Liver (tissue), 9 donors: Measurements from ENCODE around the gene LMF1. TPM values are rescaled to one million over a fixed set of nuclear protein-coding genes. Genes with fewer than 3 reads are reported as not detected.

Source experiments
- DNase-seq: peaks from one replicate; pipeline ENCODE4 v3.0.0-alpha.2; 2017; ENCODE audit warnings: low spot score
- H3K27ac ChIP-seq, 2 donors: one replicate each; pipeline ENCODE4 v1.7.0; 2013; ENCODE audit warnings: inconsistent platforms in 2 of 2, low read length in 2 of 2, control low read depth in 1 of 2, low read depth in 1 of 2, mild to moderate bottlenecking in 1 of 2
- H3K27me3 ChIP-seq, 4 donors: one replicate each; pipeline versions ENCODE4 v1.6.1 to v1.7.0; 2013; ENCODE audit warnings: low read length in 3 of 4, inconsistent platforms in 1 of 4, mild to moderate bottlenecking in 1 of 4, moderate library complexity in 1 of 4; ENCODE audit not compliant: control insufficient read depth in 4 of 4, insufficient read depth in 4 of 4
- H3K36me3 ChIP-seq, 4 donors: one replicate each; pipeline versions ENCODE4 v1.6.1 to v1.7.0; 2013; ENCODE audit warnings: low read length in 3 of 4, mild to moderate bottlenecking in 3 of 4, low read depth in 1 of 4, moderate library complexity in 1 of 4; ENCODE audit not compliant: control insufficient read depth in 4 of 4, insufficient read depth in 3 of 4
- H3K4me1 ChIP-seq, 4 donors: one replicate each; pipeline versions ENCODE4 v1.6.1 to v1.7.0; 2013; ENCODE audit warnings: low read length in 3 of 4, mild to moderate bottlenecking in 3 of 4, moderate library complexity in 1 of 4; ENCODE audit not compliant: control insufficient read depth in 4 of 4, insufficient read depth in 4 of 4
- H3K4me3 ChIP-seq, 3 donors: one replicate each; pipeline versions ENCODE4 v1.6.1 to v1.7.0; 2013; ENCODE audit warnings: low read length in 3 of 3, control low read depth in 1 of 3, low read depth in 1 of 3, mild to moderate bottlenecking in 1 of 3
- H3K9ac ChIP-seq, 2 donors: one replicate each; pipeline ENCODE4 v1.7.0; 2013; ENCODE audit warnings: low read length in 2 of 2, mild to moderate bottlenecking in 2 of 2, moderate library complexity in 2 of 2, control low read depth in 1 of 2, low read depth in 1 of 2
- H3K9me3 ChIP-seq, 4 donors: one replicate each; pipeline versions ENCODE4 v1.6.1 to v1.7.0; 2013; ENCODE audit warnings: low read length in 3 of 4; ENCODE audit not compliant: control insufficient read depth in 4 of 4
- EGR1 ChIP-seq, 2 donors: IDR thresholded peaks; 2 replicates each; pipeline ENCODE4 v1.6.1; 2016 to 2018; ENCODE audit warnings: antibody characterized with exemption in 2 of 2, low read depth in 2 of 2
- FOXA1 ChIP-seq: IDR thresholded peaks from 2 replicates; pipeline ENCODE4 v1.6.1; 2016; ENCODE audit warnings: antibody characterized with exemption
- FOXA2 ChIP-seq: IDR thresholded peaks from 2 replicates; pipeline ENCODE4 v1.6.1; 2016; ENCODE audit warnings: antibody characterized with exemption
- GABPA ChIP-seq, 2 donors: IDR thresholded peaks in 1 of 2; conservative IDR thresholded peaks in 1 of 2; 2 replicates each; pipeline ENCODE4 v1.6.1; 2016; ENCODE audit warnings: antibody characterized with exemption in 2 of 2, mild to moderate bottlenecking in 1 of 2, moderate library complexity in 1 of 2
- HNF4G ChIP-seq: IDR thresholded peaks from 2 replicates; pipeline ENCODE4 v1.6.1; 2016; ENCODE audit warnings: antibody characterized with exemption
- JUND ChIP-seq, 2 donors: IDR thresholded peaks; 2 replicates each; pipeline ENCODE4 v1.6.1; 2016; ENCODE audit warnings: antibody characterized with exemption in 2 of 2
- RAD21 ChIP-seq, 2 donors: IDR thresholded peaks; 2 replicates each; pipeline ENCODE4 v1.6.1; 2016; ENCODE audit warnings: antibody characterized with exemption in 2 of 2, mild to moderate bottlenecking in 2 of 2
- RXRA ChIP-seq, 2 donors: IDR thresholded peaks; 2 replicates each; pipeline ENCODE4 v1.6.1; 2017 to 2018; ENCODE audit warnings: antibody characterized with exemption in 2 of 2, mild to moderate bottlenecking in 1 of 2
- SP1 ChIP-seq: IDR thresholded peaks from 2 replicates; pipeline ENCODE4 v1.6.1; 2018; ENCODE audit warnings: antibody characterized with exemption, mild to moderate bottlenecking
- TAF1 ChIP-seq: conservative IDR thresholded peaks from 2 replicates; pipeline ENCODE4 v1.6.1; 2016; ENCODE audit warnings: antibody characterized with exemption, mild to moderate bottlenecking
- YY1 ChIP-seq: IDR thresholded peaks from 2 replicates; pipeline ENCODE4 v1.6.1; 2016; ENCODE audit warnings: antibody characterized with exemption, mild to moderate bottlenecking
- WGBS: extraction: QIAGEN DNeasy Blood & Tissue Kit; methylation state at CpG from one replicate; pipeline ENCODE4 v1.1.7; 2013; 5-methylcytosine and 5-hydroxymethylcytosine counted together
- polyA plus RNA-seq, 2 donors: library from polyadenylated mRNA; stranded (reverse) in 1 of 2; unstranded in 1 of 2; fragments of 200-250 nt in 1 of 2; fragments of >200 nt in 1 of 2; fragmentation: Nextera tagmentation in 1 of 2; extraction: Ambion mirVana in 1 of 2; gene quantifications; one replicate each; pipeline versions ENCODE4 v1.2.1 to v1.2.3, GENCODE V29; 2013 to 2015
- total RNA-seq, 2 donors: library from RNA; depleted of rRNA; stranded (reverse); fragments of >200 nt; gene quantifications; one replicate each; pipeline ENCODE4 v1.2.3, GENCODE V29; 2014
- TF ChIP-seq, protein P1 (sequence below): fragments of 150-350 bp; IDR thresholded peaks from 2 replicates; pipeline ENCODE4 v1.5.1; 2017; ENCODE audit warnings: improper control_type of control experiment, low read depth, low read length; ENCODE audit not compliant: missing input control
- TF ChIP-seq, protein P2 (sequence below): IDR thresholded peaks from 2 replicates; pipeline ENCODE4 v1.6.1; 2016; ENCODE audit warnings: antibody characterized with exemption
- TF ChIP-seq, protein P3 (sequence below): IDR thresholded peaks from 2 replicates; pipeline ENCODE4 v1.6.1; 2016; ENCODE audit warnings: antibody characterized with exemption, mild to moderate bottlenecking
- TF ChIP-seq, protein P4 (sequence below): IDR thresholded peaks from 2 replicates; pipeline ENCODE4 v1.6.1; 2016; ENCODE audit warnings: antibody characterized with exemption
- donor health status: healthy.
- donor health status: healthy.
- donor health status: healthy.
- donor health status: healthy.
- donor health status: healthy.

Gene LMF1
- total and polyA plus RNA-seq, 4 donors = 8.8 to 24.3 (median 12.6) TPM

DNA sequence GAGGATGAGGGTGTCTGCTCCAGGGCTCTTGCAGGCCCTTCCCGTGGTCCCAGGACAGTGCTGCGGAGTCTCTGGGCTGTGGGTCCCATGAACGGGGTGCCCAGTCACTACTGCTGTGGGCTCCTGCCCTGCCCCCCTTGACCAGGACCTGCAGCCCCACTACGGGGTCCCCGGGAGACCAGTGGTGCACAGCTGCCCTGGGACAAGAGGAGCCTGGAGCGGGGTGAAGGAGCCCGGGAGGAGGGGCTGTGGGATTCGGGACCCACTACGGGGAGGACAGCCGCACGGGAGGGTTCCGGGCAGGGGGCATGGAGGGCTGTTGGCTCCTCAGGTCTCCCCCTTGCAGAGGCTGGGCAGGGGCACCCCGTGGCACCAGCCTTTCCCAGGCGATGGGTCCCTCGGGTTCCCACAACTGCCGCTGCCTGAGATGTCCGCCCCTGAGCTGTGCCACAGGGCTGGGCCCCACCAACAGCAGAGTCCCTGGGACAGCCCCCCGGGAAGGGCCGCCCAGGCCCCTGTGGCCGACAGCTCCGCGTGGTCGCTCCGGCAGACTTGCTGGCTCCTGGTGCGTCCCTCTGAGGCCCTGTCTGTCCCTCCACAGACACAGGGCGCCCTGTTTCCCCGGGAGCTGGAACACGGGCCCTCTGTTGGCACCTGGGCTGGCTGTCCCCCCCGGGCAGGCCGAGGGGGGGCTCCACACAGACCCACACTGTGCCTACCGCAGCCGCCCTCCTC is 118.2 kb downstream of the LMF1 start:
- TF ChIP-seq, protein P1, sequence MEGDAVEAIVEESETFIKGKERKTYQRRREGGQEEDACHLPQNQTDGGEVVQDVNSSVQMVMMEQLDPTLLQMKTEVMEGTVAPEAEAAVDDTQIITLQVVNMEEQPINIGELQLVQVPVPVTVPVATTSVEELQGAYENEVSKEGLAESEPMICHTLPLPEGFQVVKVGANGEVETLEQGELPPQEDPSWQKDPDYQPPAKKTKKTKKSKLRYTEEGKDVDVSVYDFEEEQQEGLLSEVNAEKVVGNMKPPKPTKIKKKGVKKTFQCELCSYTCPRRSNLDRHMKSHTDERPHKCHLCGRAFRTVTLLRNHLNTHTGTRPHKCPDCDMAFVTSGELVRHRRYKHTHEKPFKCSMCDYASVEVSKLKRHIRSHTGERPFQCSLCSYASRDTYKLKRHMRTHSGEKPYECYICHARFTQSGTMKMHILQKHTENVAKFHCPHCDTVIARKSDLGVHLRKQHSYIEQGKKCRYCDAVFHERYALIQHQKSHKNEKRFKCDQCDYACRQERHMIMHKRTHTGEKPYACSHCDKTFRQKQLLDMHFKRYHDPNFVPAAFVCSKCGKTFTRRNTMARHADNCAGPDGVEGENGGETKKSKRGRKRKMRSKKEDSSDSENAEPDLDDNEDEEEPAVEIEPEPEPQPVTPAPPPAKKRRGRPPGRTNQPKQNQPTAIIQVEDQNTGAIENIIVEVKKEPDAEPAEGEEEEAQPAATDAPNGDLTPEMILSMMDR = no peak
- TF ChIP-seq YY1 (no peak), FOXA2 (no peak), EGR1 (IDR thresholded peaks at IDR 0.05; ENCODE audit: low read depth in 2 of 2) (no peak), SP1 (no peak), GABPA (IDR thresholded peaks at IDR 0.05 in 1 of 2, conservative IDR thresholded peaks at IDR 0.05 in 1 of 2) (no peak), RXRA (IDR thresholded peaks at IDR 0.05) (no peak), TAF1 (no peak), JUND (IDR thresholded peaks at IDR 0.05) (no peak), HNF4G (no peak)
- TF ChIP-seq, protein P2, sequence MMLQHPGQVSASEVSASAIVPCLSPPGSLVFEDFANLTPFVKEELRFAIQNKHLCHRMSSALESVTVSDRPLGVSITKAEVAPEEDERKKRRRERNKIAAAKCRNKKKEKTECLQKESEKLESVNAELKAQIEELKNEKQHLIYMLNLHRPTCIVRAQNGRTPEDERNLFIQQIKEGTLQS = no peak
- TF ChIP-seq, protein P3, sequence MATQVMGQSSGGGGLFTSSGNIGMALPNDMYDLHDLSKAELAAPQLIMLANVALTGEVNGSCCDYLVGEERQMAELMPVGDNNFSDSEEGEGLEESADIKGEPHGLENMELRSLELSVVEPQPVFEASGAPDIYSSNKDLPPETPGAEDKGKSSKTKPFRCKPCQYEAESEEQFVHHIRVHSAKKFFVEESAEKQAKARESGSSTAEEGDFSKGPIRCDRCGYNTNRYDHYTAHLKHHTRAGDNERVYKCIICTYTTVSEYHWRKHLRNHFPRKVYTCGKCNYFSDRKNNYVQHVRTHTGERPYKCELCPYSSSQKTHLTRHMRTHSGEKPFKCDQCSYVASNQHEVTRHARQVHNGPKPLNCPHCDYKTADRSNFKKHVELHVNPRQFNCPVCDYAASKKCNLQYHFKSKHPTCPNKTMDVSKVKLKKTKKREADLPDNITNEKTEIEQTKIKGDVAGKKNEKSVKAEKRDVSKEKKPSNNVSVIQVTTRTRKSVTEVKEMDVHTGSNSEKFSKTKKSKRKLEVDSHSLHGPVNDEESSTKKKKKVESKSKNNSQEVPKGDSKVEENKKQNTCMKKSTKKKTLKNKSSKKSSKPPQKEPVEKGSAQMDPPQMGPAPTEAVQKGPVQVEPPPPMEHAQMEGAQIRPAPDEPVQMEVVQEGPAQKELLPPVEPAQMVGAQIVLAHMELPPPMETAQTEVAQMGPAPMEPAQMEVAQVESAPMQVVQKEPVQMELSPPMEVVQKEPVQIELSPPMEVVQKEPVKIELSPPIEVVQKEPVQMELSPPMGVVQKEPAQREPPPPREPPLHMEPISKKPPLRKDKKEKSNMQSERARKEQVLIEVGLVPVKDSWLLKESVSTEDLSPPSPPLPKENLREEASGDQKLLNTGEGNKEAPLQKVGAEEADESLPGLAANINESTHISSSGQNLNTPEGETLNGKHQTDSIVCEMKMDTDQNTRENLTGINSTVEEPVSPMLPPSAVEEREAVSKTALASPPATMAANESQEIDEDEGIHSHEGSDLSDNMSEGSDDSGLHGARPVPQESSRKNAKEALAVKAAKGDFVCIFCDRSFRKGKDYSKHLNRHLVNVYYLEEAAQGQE = no peak
- TF ChIP-seq, protein P4, sequence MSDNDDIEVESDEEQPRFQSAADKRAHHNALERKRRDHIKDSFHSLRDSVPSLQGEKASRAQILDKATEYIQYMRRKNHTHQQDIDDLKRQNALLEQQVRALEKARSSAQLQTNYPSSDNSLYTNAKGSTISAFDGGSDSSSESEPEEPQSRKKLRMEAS = no peak
- H3K27me3 ChIP-seq = no peaks in the 10 kb centered on the region
- 93% methylated on average over 32 of the region's 32 CpGs for WGBS
- no peak overlapping the region for H3K9ac ChIP-seq
- no peaks in the 10 kb centered on the region for H3K4me1 ChIP-seq
- H3K36me3 ChIP-seq = no peaks in the 10 kb centered on the region
- H3K4me3 ChIP-seq = no peak overlapping the region
- DNase-seq = no peak
- no peak overlapping the region for H3K27ac ChIP-seq
- peaks cover 0 to 3% (median 2%) of the 10 kb centered on the region in 4 donors for H3K9me3 ChIP-seq

DNA sequence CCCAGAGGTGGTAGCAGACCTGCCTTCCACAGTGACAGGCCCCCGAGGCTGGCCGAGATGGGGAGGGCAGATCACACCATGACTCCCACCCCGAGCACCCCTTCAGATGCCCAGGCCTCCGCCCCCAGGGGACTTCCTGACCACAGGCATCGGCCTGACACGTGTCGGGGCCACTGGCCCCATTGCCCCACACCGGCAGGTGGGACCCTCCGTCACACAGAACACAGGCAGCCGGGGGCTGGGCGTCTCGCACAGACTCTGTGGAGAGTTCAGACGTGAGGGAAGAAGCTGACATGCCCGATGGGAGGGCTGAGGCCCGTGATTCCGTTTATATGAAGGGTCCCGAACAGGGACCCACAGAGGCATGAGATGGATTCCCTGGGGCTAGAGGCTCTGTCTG is 118.9 kb downstream of the LMF1 start:
- H3K9ac ChIP-seq = no peak overlapping the region
- TF ChIP-seq RXRA (IDR thresholded peaks at IDR 0.05) (no peak), FOXA1 (no peak), EGR1 (IDR thresholded peaks at IDR 0.05; ENCODE audit: low read depth in 2 of 2) (no peak), RAD21 (IDR thresholded peaks at IDR 0.05) (no peak)
- TF ChIP-seq, protein P3 = no peak
- no peaks in the 10 kb centered on the region for H3K4me1 ChIP-seq
- no peaks in the 10 kb centered on the region for H3K27me3 ChIP-seq
- 90% methylated on average over 17 of the region's 17 CpGs for WGBS
- no peak overlapping the region for H3K27ac ChIP-seq
- no peak for DNase-seq
- H3K36me3 ChIP-seq = no peaks in the 10 kb centered on the region
- no peak overlapping the region for H3K4me3 ChIP-seq
- peaks cover 0 to 3% (median 2%) of the 10 kb centered on the region in 4 donors for H3K9me3 ChIP-seq
